HG02623 (cell line): Measurements from ENCODE around the gene SMARCE1.
A peak's percentile ranks its signal among the peaks of the same experiment; 100 is the strongest.

Source experiments
- ATAC-seq: cut with Tn5 transposase; IDR thresholded peaks from one replicate; pipeline ENCODE4 v1.9.1; 2021; ENCODE audit warnings: moderate library complexity; ENCODE audit not compliant: unreplicated experiment

SMARCE1 gene

DNA sequence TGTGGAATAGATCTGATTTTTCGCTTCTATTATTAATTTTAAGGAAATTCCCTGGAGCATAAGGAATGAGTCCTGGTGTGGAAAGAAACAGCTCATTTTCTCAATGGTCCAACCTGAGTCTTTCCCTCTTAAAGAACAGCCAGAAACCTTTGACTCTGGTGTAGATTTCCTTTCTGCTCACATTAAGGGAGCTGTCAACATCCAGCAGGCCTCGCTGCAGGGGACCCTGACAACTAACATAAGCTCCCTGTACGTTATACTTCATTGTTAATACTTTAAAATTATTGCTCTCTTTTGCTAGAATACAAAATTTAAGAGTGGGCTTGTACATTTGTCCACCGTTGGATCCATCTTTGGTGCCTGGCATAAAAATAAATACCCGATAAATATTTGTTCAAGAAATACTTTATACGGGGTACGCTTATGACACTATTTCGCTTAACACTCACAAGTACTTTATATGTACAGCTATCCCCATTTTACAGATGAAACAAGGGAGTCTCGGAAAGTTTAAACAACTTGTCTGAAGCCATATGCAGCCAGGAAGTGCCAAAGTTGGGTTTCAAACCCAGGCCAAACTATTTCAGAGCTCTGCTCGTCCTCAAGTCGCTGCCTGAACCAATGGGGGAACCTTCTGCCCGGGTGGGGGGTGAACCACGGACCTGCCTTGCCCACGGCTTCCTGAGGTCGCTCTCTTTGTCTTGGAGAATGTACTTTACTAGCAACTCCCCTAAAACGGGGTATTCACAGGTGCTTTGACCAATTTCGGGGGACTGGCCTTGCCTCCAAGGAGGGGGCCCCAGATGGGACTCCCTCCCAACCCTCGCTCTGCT is 611 bp downstream of the SMARCE1 start:
- peak; percentile 18 for ATAC-seq

DNA sequence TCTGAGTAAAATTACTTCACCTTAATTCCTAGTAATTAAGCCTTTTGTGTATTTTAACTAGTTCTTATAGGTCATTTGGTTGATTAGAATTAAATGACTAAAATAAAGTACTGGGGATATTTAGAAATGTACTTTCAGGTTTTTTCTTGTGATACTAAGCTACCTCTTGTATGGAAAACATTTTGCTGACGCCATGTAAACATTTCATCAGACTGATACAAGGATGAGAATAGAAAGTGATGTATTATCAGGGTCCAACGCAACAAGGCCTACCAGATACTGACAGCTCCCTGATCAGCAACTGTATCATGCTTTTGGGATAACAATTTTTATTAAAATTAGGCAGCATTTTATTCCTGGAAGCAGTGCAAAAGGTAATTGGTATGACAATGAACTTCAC is 1.7 kb downstream of the SMARCE1 start:
- ATAC-seq: no peak

DNA sequence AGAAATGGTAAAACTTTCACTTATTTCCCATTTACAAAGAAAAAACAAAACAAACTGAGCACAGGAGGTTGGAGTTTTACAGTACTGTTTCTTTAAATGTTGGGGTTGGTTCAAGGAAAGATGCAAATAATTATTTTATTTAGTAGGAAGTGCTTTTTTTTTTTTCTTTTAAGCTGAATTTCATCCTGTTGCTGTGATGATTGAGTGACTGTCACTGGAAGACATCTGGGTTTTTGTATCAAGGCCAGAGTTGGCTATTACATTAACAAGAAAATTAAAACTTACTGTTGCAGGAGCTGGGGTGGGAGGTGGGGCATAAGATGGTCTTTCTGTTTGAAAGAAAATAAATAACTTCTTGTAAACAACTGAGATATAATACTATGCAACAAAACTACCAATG is 2.3 kb downstream of the SMARCE1 start:
- no peak for ATAC-seq

DNA sequence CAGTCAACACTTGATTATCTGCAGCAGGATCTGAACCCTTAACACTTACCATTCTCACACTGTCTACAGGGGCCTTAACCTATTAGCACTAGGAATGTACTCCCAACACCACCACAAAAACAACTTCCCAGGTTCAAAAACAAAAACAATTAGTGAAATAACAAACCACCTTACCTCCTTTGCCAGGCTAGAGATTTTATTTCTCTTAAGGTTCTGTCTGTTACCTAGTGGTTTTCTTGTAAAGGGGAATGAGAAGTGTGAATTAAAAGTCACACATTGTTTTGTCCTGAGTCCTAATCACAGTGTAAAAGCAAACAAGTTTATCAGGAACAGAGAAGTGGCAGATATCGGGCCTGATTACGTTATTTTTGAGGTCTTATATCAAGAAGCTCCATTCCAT is 9.7 kb downstream of the SMARCE1 start:
- no peak for ATAC-seq

DNA sequence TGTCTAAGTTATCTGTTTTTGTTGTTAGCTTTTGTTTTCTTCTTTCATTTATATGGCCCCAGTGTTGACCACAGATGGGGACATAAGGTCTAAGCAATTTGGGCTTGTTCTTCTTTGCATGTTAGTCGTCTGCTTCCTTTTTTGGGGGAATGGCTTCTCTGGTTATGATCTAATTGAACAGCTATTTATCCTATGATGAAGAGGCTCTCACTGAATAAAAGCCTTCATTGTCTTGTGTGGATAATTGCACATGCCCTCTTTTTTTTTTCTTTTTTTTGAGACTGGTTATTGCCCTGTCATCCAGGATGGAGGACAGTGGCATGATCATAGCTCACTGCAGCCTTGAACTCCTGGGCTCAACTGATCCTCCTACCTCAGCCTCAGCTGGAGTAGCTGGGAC is 13.7 kb downstream of the SMARCE1 start:
- no peak for ATAC-seq

DNA sequence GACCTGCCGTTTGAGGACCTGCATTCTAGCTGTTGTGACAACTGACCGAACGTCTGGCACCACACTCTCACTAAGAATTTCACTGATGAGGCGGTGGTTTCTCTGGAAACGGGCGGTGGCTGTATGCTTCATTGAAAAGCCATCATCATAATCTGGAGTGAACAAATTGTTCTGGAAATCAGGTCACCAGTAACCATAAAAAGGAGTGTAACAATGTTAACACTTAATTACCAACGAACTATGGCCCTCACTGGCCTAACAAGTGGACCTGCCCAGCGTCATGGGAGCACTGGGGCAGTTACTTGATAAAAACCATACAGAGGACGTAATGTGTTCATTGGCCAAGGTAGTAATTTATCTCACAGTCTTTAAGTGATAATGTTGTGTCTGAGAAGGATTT is 15.4 kb downstream of the SMARCE1 start:
- no peak for ATAC-seq

DNA sequence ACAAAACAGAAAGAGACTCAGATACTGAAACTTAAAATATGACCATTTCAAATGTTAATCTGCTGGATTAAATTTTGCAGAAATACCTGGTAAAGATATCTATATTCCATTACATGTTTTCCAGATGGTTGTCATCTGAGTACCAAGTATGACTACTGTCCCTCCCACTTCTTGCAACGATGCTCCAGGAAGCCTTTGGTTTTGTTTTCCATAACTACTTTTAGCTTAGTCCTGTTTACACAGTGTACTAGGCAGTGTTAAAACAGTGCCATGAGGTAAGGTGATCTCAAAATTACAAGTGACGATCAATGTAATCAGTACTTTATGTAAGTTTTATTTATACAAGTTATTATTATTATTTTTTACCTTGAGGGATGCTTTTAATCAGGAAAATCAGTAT is 17.8 kb downstream of the SMARCE1 start:
- ATAC-seq: no peak

DNA sequence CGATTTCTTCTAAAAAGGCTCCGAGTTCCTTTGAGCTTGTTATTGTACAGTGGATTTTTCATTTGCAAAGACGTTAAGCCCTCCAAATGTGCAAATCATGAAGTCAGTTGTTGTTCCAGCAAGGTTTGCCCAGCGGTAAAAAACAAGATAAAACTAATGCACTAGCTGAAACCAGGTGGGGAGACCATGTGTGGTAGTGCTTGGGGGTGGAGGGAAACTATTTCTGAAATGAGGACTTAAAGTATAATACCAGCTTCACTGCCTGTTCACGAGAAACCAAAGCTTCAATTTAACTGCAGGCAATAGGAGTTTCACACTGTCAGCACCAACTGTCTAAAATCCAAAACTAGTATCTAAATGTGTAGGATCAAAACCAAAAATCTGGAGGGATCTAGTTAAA is 22.3 kb downstream of the SMARCE1 start:
- ATAC-seq: no peak

DNA sequence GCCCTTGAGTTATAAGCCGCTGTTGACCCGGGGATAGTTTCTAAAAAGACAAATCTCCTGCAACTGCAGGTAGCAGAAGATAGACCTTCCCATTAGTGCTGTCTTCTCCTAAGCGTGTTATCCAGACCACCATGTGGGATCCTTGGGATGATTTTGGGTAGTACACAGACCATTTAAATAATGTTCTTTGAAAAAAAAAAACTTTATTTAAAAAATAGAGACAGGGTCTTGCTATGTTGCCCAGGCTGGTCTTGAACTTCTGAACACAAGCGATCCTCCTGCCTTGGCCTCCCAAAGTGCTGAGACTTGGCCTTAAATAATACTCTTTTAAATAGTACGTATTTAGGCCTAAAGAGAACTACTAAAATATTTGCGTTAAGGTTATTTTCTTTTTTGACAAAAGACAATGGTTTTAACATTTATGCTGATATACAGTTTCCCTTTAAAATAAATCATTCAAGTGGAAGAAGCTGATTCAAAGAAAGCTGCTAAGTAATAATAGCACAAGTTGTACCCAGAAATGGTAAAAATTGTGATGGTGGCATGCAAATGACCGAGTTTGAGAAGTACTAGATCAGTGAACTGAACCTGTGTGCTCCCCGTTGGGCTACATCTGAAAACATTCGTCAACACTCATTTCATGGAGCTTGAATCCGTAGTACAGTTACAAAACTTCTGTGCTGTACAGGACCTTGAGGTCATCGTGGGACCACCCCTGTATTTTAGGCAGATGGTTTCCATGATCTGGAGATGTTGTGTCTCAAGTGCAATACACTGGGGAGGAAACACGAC is 24.0 kb downstream of the SMARCE1 start:
- no peak for ATAC-seq

DNA sequence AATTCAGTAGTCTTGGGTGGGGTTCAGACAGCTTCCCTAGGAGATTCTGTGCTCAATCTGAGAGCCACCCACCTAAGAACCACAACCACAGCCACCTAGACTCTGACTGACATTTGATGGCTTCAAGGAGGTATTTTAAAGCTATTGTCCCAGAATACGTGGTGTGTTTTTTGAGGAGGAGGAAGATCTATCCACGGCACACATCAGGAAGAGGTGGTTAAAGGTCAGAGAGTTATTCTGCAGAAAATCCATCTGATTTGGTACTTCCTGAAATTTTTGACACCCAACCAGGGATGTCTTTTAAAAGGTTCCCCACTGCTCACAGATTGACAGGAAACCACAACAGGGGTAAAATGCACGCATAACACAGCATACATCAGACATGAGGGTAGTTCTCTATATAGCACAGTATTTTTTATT is 25.1 kb downstream of the SMARCE1 start:
- ATAC-seq: no peak

DNA sequence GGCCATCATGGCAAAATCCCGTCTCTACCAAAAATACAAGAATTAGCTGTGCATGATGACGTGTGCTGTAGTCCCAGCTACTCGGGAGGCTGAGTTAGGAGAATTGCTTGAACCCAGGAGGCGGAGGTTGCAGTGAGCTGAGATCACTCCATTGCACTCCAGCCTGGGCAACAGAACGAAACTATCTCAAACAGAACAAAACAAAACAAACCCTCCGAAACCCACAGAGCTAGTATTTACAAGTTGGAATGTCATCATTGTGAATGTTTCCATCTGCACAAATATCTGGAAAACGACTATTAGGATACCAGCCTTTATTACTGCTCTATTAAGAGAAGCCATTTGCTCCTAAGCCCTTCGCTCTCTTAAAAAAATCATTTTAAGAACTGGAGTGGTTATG is 26.0 kb downstream of the SMARCE1 start:
- ATAC-seq: no peak

DNA sequence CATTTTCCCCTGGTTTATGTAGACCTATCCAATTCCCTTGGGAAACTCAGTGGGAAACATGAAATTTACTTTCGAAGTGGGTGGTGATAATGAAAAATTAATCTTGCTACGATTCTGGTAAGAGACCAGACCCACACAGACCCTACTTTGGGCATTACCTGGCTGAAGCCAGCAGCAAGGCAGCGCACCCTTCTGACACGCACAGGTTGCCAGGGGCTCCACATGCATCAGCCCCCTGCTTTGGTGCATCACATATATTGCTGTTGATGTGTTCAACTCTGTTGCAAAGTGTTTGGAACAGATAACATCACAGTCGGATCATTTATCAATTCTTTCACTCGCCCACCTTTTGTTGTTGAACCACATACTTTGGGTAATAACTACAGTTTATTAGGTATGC is 26.6 kb downstream of the SMARCE1 start:
- no peak for ATAC-seq

DNA sequence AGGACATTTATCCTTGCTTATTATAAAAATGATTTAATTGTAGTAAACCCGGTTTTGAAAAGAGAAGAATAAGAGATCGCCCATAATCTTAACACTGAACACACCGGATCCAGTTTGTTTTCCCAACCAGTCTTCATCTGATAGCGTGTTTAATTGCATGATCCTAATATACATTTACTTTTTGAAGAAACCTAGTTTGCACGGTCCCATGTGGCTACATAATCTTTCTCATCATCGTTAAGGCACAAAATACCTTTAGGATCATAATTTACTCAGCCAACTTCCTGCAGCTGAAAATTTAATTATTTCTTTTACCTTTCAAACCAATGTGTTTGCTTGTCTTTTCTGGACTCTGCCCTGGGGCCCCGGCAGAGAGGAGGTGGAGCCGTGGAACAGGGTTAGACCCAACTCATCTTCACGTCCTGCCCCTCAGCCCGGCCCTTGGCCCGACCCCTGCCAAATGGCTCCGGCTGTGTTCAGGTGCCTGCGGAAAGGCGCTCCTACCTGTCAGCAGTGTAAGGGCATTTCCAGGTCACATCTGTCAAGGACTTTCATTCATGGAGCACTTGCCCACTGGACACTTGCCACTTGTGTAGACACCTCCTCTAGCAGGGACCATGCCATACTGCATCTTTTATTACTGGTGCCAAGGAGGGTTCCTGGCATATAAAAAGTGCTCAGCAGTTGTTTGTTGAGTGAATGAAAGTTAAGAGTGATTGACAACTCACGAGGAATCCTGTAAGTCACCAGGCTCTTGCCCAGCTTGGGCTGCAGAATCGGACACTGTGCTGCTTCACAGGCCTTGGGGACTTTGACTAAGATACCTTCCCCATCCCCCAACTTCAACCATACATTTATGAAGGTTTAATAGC is 28.6 kb downstream of the SMARCE1 start:
- ATAC-seq: no peak

DNA sequence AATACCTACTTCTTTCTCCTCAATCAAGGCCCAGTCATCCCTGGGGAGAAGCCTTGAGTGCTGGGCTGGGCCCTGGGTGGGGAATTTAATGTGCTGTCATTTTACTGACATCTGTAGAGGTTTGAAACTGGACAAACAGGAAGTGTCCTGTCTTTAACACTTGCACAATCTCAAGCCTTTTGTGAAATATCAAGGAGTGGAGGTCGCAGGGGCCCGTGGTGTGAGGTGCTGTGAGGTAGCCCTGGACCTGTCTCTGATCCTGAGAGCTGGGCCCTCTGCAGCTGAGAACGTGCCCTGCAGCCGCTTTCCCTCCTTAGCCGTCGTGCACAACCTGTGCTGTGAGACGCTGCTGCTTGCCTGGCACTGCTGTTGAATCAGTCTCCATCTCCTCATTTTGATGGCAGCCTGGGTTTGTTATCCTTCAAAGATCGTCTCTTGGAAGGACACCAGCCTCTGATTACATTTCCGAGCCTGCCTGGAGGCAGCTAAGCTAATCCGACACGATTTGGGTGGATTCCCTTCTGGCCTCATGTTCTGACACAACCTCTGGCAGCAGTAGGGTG is 29.9 kb downstream of the SMARCE1 start:
- no peak for ATAC-seq

DNA sequence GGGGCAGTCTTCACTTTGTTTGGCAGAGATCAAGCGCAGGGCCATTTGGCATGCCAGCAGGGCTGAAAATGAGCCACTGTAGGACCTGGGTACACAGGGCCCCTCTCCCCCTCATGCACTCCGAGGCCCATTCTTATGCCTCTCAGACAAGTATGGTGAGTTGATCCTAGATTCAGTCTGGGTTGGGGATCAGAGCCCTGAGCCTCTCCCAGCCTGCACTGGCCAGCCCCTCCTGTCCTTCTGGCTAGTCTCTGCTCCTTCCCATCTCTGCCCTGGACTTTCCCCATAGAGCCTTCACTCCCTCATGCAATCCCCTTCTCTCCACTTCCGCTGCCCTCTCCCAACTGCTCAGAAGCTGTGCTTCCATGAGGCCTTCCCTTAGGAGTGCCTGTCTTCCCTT is 31.0 kb downstream of the SMARCE1 start:
- no peak for ATAC-seq

DNA sequence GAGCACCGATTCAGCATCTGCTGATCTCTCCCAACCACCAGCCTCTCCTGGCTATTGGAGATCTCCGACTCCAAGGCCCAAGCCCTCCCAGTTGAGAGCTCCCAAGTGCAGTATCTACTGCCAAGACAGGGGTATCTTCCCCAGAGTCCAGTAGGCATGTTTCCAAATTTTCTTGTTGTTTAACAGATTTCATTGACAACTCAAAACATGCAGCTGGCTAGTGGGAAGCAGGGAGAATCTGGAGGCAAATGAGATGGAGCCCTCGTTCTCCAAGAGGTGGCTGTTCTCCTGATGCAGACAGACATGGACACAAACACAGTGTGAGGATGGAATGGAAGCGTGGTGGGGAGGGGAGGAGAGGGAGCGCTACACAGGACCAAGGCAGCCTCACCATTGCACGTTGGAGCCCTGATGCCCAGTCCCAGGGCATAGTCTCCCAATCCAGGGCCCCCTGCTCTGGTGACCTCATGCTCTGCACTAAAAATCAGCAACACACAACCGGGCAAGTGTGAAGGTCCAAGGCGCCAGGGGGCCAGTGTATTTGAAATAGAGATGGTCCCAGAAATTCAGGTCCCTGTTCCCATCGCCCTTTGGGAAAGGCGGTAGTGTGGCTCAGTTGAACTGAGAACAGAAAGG is 31.7 kb downstream of the SMARCE1 start:
- no peak for ATAC-seq

DNA sequence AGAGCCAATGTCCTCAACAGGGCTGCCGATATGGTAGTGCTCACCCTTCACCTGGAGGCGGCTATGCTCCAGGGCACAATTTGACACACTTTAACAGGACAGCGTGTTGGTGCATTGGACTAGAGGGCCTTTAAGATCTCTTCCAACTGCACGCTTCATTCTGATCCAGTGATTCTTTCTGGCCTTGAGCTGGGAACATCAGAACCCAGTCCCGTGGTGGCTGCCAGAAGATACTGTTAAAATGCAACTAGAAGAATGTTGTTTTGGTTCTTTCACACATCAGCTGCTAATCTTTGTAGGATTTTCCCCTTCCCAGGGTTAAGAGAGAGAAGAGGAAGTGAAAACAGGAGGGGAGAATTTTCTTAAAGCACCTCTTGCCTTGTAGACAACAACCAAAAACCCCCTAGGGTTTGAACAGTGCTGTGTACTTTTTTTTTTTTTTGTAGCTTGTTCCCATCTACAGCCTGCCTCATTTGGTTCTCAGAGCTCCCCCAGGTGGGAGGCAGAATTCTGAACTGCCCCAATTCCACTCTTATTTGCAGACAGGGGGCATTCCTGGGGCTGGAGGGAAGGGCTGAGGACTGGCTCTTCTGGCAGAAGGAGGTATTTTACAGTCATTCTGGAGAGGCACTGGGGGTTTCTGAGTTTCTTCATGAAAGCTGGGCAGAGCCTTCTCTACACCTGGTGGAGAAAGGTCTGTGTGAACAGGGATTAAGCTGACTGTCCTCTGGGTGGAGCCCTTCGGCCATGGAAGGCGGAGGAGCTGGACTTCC is 32.4 kb downstream of the SMARCE1 start:
- peak; percentile 50 for ATAC-seq

DNA sequence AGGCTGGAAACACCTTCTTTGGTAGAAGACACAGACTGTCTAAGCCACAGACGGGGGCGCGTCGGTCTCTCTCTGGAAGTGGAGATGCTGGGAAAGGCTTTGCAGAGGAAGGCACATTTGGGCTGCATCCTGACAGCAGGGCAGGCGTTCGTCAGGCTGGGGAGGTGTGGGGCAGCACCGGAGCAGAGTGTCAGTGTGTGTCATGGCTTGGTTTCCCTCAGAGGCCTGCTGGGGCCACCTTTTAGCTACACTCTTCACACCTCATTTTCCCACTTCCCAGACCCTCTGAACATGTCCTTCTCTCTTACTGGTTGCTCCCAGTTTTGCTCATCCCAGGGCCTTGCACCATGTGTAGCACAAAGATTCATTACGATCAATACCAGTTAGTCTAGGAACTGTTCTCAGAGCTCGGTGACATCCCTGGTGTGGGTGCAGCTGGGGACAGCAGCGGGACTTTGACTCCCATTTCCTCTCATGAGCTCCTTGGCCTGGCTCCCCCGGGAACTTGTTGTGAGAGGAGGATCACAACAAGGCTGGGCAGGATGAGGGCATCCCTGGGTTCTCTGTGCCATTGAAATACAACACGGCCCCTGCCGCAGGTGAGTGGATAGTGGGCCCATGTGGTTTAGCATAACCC is 33.1 kb downstream of the SMARCE1 start:
- no peak for ATAC-seq

DNA sequence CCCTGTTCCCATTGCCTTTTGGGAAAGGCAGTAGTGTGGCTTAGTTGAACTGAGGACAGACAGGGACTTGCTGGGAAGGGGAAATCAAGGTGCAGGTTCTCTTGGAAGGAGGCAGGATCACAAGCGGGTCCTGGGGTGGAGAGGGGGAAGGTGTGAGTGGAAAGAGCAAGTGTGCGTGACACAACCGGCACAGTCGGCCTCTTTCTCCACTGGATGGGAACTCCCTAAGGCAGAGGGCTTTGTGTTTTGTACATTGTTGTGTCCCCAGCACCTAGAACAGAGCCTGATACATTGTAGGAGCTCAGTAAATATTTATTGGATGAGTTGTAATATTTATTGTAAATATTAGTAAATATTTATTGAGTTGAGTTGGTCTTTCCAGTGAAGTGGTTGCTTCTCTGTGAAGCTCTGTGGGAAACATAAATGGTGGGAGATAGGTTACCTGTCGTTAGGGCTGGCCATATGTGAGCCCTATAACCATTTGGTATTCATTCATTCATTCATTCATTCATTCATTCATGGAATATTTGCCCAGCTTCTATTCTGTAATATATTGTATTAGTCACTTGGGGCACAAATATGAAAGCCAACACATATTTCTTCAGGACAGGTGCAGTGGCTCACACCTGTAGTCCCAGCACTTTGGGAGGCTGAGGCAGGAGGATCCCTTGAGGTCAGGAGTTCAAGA is 34.0 kb downstream of the SMARCE1 start:
- ATAC-seq: no peak
